ENCODE measurements around the gene FAM78B. TPM values are rescaled to one million over a fixed set of nuclear protein-coding genes. Genes with fewer than 3 reads are reported as not detected.

The FAM78B gene
- total and polyA plus RNA-seq, 2 donors (not counting 3 experiments of a cell fraction or from before 2014, with no cell fraction given), result 0.10 TPM; not detected in 1

DNA sequence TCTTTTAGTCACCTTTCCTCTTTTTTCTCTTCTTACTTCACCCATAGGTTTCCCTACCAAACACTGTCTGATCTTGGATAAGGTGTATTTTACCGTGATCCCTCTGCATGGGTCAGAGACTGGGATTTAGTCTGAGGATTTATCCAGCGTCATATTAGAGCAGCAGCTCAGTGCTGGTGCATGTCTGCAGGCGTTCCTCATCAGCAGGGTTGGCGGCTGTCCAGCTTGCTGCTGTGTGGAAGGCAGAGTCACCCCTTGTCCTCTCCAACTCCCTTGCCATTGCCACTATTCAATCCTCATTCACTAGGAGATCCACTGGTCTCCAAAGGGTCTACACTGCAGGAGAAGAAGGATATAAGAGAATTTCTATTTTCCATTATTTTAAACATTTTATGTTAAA lies 7.3 kb upstream of the FAM78B start:
- CTCF ChIA-PET, result no interaction called here
- Histone ChIP-seq H3K4me3 (replicated peaks in 1 of 3; ENCODE audit: insufficient read depth in 1 of 3, low read depth in 1 of 3, low read length in 3 of 3) (no peak overlapping the region), H2AFZ (ENCODE audit: low read depth, low read length) (no peak overlapping the region), H4K20me1 (replicated peaks; ENCODE audit: control insufficient read depth, extremely low read depth, insufficient read depth, low read length) (no peaks in the 10 kb centered on the region), H3K9me1 (replicated peaks; ENCODE audit: control insufficient read depth, extremely low read depth, insufficient read depth, low read length) (no peaks in the 10 kb centered on the region), H3K4me2 (ENCODE audit: insufficient read depth, low read length) (no peak overlapping the region), H3K36me3 (ENCODE audit: control insufficient read depth in 2 of 2, extremely low read depth in 1 of 2, insufficient read depth in 2 of 2, low read length in 2 of 2) (no peaks in the 10 kb centered on the region), H3K9ac (replicated peaks; ENCODE audit: extremely low read depth, insufficient read depth, low read length) (no peak overlapping the region), H3K9me3 (replicated peaks; ENCODE audit: control insufficient read depth, insufficient read depth, low read length) (no peaks in the 10 kb centered on the region), H3K27me3 (ENCODE audit: control insufficient read depth in 2 of 2, insufficient read depth in 2 of 2, low read length in 2 of 2) (no peaks in the 10 kb centered on the region), H3K79me2 (ENCODE audit: control insufficient read depth, insufficient read depth, low read length) (no peaks in the 10 kb centered on the region), H3K27ac (ENCODE audit: insufficient read depth, low read depth, low read length) (no peak overlapping the region), H3K4me1 (ENCODE audit: control insufficient read depth, extremely low read depth, insufficient read depth, low read length) (no peaks in the 10 kb centered on the region)
- intact Hi-C loops (cut with micrococcal nuclease), result no loop called here
- TF ChIP-seq, protein P1, sequence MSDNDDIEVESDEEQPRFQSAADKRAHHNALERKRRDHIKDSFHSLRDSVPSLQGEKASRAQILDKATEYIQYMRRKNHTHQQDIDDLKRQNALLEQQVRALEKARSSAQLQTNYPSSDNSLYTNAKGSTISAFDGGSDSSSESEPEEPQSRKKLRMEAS (IDR thresholded peaks at IDR 0.05; ENCODE audit: insufficient read depth, insufficient read length), result no peak
- TF ChIP-seq MYC (IDR thresholded peaks at IDR 0.05; ENCODE audit: low read depth, low read length) (no peak), FOS (IDR thresholded peaks at IDR 0.05; ENCODE audit: borderline replicate concordance, insufficient read depth, low read length) (no peak), POLR2AphosphoS5 (IDR thresholded peaks at IDR 0.05; ENCODE audit: insufficient read depth, low read depth, low read length) (no peak), JUN (IDR thresholded peaks at IDR 0.05; ENCODE audit: borderline replicate concordance, insufficient read depth, insufficient read length, low read depth) (no peak), GATA2 (IDR thresholded peaks at IDR 0.05; ENCODE audit: insufficient read depth, insufficient read length, low read depth, low read length) (no peak), POLR2A (IDR thresholded peaks at IDR 0.05; ENCODE audit: low read depth, low read length) (no peak), EZH2 (IDR thresholded peaks at IDR 0.05; ENCODE audit: borderline replicate concordance, low read depth, low read length, severe bottlenecking) (no peak)
- TF ChIP-seq, protein P2, sequence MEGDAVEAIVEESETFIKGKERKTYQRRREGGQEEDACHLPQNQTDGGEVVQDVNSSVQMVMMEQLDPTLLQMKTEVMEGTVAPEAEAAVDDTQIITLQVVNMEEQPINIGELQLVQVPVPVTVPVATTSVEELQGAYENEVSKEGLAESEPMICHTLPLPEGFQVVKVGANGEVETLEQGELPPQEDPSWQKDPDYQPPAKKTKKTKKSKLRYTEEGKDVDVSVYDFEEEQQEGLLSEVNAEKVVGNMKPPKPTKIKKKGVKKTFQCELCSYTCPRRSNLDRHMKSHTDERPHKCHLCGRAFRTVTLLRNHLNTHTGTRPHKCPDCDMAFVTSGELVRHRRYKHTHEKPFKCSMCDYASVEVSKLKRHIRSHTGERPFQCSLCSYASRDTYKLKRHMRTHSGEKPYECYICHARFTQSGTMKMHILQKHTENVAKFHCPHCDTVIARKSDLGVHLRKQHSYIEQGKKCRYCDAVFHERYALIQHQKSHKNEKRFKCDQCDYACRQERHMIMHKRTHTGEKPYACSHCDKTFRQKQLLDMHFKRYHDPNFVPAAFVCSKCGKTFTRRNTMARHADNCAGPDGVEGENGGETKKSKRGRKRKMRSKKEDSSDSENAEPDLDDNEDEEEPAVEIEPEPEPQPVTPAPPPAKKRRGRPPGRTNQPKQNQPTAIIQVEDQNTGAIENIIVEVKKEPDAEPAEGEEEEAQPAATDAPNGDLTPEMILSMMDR (IDR thresholded peaks at IDR 0.05; ENCODE audit: extremely low read depth in 1 of 2, insufficient read depth in 1 of 2, low read depth in 1 of 2, low read length in 2 of 2), result no peak
- no TSS peak for BruUV-seq (replicated peaks)
- dilution Hi-C loops (cut with MboI; ENCODE audit: extremely low pct_ligation_motif_present, low sequenced_read_pairs), result no loop called here
- no peak for DNase-seq (ENCODE audit: low read depth, low spot score)
- no peak for FAIRE-seq
- POLR2A ChIA-PET, result no interaction called here
